ENCODE measurements around the gene PTPRC.

Gene PTPRC

DNA sequence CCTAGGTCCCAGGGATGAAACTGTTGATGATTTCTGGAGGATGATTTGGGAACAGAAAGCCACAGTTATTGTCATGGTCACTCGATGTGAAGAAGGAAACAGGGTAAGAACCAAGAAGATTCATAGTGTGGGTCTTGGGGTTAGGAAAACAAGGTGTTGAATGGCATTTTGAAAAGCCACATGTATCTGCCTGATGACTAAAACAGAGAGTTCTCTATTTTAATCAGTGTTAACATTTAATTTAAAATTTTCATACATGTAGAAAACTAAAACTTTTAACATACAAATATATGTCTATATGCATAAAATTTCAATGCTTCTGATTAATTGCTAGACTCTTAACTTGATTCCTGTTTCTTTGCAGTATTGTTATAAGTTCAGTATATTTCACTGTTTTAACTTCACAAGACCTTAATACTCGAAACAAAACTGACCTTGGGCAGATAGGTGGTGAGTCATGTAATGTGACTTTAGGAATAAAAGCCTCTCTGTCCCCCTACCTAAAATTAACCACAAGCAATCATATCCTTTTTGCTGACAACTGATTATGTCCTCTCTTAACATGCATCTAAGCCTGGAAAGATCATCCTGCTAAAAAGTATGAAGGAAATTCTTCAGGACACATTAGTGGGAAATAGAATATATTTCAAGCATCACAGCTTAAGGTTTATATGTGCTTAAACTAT is 95.6 kb downstream of the PTPRC start:
- DNase-seq (ENCODE audit: low read depth) = no peak
- TF ChIP-seq, protein P1, sequence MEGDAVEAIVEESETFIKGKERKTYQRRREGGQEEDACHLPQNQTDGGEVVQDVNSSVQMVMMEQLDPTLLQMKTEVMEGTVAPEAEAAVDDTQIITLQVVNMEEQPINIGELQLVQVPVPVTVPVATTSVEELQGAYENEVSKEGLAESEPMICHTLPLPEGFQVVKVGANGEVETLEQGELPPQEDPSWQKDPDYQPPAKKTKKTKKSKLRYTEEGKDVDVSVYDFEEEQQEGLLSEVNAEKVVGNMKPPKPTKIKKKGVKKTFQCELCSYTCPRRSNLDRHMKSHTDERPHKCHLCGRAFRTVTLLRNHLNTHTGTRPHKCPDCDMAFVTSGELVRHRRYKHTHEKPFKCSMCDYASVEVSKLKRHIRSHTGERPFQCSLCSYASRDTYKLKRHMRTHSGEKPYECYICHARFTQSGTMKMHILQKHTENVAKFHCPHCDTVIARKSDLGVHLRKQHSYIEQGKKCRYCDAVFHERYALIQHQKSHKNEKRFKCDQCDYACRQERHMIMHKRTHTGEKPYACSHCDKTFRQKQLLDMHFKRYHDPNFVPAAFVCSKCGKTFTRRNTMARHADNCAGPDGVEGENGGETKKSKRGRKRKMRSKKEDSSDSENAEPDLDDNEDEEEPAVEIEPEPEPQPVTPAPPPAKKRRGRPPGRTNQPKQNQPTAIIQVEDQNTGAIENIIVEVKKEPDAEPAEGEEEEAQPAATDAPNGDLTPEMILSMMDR (conservative IDR thresholded peaks at IDR 0.05; ENCODE audit: control insufficient read depth, insufficient read depth, low read depth, low read length) = no peak
- no peak overlapping the region for H3K4me3 ChIP-seq (ENCODE audit: control insufficient read depth, low read depth, low read length)

- DNase-seq (ENCODE audit: low read depth) = peak; percentile 13
- TF ChIP-seq, protein P1 (conservative IDR thresholded peaks at IDR 0.05; ENCODE audit: control insufficient read depth, insufficient read depth, low read depth, low read length) = no peak
- no peak overlapping the region for H3K4me3 ChIP-seq (ENCODE audit: control insufficient read depth, low read depth, low read length)
Measured at GRCh38 chr1:198741744-198742143, 102.9 kb downstream of the PTPRC start.

DNA sequence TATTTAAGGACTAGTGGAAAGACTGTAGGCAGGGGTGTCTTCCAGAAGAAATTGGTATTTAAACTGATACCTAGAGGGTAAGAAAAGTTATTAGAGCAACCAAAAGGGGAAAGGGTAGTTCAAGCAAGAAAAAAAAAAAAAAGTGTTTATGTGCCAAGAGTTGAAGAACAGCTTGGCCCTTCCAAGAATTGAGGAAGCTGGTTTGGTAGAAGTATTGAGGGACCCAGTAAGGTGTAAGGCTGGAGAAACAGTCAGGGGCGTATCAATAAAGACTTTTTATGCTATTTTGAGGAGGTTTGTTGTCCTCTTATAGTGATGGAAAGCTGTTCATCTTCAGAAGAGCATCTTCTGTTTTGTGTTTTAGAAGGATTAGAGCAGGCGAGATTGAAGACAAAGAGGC is 108.3 kb downstream of the PTPRC start:
- H3K4me3 ChIP-seq (ENCODE audit: control insufficient read depth, low read depth, low read length) = no peak overlapping the region
- TF ChIP-seq, protein P1 (conservative IDR thresholded peaks at IDR 0.05; ENCODE audit: control insufficient read depth, insufficient read depth, low read depth, low read length) = no peak
- DNase-seq (ENCODE audit: low read depth) = no peak

GRCh38 chr1:198749279-198749678 is 110.4 kb downstream of the PTPRC start:
- TF ChIP-seq, protein P1 (conservative IDR thresholded peaks at IDR 0.05; ENCODE audit: control insufficient read depth, insufficient read depth, low read depth, low read length) = no peak

DNA sequence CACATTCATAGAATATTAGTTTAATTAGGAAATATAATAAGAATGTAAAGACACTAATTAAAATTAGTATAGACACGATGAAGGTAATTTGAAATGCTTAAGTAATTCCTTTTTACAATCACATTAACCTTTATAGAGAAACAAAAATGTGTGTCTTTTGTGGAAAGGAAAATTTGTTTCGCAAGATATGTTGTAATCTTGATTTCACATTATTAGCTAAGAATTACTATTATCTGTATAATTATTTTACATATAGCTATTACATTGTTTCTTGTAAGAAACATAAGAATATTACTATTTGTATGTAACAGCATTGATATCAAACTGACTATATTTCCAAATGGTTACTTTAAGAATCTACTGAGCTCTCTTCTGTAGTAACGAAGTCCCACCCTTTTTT is 111.2 kb downstream of the PTPRC start:
- no peak for DNase-seq (ENCODE audit: low read depth)
- H3K4me3 ChIP-seq (ENCODE audit: control insufficient read depth, low read depth, low read length) = no peak overlapping the region
- TF ChIP-seq, protein P1 (conservative IDR thresholded peaks at IDR 0.05; ENCODE audit: control insufficient read depth, insufficient read depth, low read depth, low read length) = no peak

More at GRCh38 chr1:198749279-198749678, 110.4 kb downstream of the PTPRC start:
- no peak overlapping the region for H3K4me3 ChIP-seq (ENCODE audit: control insufficient read depth, low read depth, low read length)
- DNase-seq (ENCODE audit: low read depth) = peak; percentile 60

DNA sequence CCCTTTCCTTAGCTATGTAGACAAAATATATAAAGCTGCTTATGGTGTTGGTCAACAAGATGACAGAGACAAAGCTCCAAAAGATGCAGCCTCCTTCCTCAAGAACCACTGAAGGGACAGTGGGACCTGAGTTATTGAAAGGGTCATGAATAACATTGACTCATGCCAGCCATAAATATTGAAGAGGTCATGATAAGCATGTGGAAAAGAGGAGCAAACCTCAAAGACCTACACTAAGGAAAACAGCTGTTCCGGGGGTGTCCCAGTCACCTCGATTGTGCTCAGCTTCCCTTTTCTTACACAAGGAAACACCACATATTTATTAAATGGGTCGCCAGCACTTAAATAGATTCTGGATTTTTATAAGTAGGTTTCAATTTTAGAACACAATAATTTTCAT is 112.9 kb downstream of the PTPRC start:
- peak; percentile 7 for DNase-seq (ENCODE audit: low read depth)
- TF ChIP-seq, protein P1 (conservative IDR thresholded peaks at IDR 0.05; ENCODE audit: control insufficient read depth, insufficient read depth, low read depth, low read length) = no peak

More for the DNA sequence above, 112.9 kb downstream of the PTPRC start:
- no peak overlapping the region for H3K4me3 ChIP-seq (ENCODE audit: control insufficient read depth, low read depth, low read length)
